SK-N-SH treated with all-trans-retinoic acid at 6 μM for 48 hours (cell line): ENCODE data around the gene OSTM1.

ENCODE experiments used
- ESRRG ChIP-seq: fragments of 250-450 bp; sonication (Bioruptor Pico); IDR thresholded peaks from 2 replicates; pipeline ENCODE4 v1.6.1; 2021; ENCODE audit warnings: mild to moderate bottlenecking
- RARB ChIP-seq: fragments of 250-450 bp; sonication (Bioruptor Pico); IDR thresholded peaks from 2 replicates; pipeline ENCODE4 v1.8.0; 2021; ENCODE audit warnings: mild to moderate bottlenecking, moderate library complexity
- ZFP3 ChIP-seq: fragments of 250-450 bp; sonication (Bioruptor Pico); IDR thresholded peaks from 2 replicates; pipeline ENCODE4 v1.5.0; 2020; ENCODE audit warnings: mild to moderate bottlenecking, moderate library complexity
- TF ChIP-seq, protein P1 (sequence below): fragments of 250-450 bp; sonication (Bioruptor Pico); IDR thresholded peaks from 2 replicates; pipeline ENCODE4 v1.8.0; 2020; ENCODE audit warnings: mild to moderate bottlenecking, moderate library complexity, borderline replicate concordance

DNA sequence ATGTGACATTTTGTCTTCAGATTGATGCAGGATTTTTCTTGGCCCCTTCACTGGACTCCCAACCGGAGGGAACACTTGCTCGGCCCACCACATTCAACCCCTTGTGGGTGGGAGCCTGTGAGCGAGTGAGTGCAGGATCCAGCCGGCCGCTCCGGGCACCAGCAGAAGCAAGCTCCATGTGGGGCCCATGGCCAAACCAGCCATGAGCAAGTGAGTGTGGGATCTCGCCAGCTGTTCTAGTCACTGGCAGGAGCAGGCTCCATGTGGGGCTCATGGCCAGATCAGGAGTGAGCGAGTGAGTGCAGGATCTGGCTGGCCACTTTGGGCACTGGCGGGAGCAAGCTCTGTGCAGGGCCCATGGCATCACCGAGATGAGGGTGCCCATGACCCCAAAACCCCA lies 42.6 kb downstream of the OSTM1 start:
- TF ChIP-seq ESRRG (CRISPR knock-in tag) (no peak), RARB (CRISPR knock-in tag) (no peak), ZFP3 (CRISPR knock-in tag) (no peak)
- TF ChIP-seq, protein P1, sequence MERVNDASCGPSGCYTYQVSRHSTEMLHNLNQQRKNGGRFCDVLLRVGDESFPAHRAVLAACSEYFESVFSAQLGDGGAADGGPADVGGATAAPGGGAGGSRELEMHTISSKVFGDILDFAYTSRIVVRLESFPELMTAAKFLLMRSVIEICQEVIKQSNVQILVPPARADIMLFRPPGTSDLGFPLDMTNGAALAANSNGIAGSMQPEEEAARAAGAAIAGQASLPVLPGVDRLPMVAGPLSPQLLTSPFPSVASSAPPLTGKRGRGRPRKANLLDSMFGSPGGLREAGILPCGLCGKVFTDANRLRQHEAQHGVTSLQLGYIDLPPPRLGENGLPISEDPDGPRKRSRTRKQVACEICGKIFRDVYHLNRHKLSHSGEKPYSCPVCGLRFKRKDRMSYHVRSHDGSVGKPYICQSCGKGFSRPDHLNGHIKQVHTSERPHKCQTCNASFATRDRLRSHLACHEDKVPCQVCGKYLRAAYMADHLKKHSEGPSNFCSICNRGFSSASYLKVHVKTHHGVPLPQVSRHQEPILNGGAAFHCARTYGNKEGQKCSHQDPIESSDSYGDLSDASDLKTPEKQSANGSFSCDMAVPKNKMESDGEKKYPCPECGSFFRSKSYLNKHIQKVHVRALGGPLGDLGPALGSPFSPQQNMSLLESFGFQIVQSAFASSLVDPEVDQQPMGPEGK (CRISPR knock-in tag): no peak
